ENCODE results near the gene TVP23C.
"Not testable (repeated sequence)": the region's sequence is repeated elsewhere in the genome, so short reads cannot be mapped to it uniquely, and the experiment has no call there.

The TVP23C gene

GRCh38 chr17:15561439-15561838, 1.8 kb downstream of the TVP23C start:
- not testable (repeated sequence) for H2AK5ac ChIP-seq (ENCODE audit: low read length, severe bottlenecking); DNase-seq

DNA sequence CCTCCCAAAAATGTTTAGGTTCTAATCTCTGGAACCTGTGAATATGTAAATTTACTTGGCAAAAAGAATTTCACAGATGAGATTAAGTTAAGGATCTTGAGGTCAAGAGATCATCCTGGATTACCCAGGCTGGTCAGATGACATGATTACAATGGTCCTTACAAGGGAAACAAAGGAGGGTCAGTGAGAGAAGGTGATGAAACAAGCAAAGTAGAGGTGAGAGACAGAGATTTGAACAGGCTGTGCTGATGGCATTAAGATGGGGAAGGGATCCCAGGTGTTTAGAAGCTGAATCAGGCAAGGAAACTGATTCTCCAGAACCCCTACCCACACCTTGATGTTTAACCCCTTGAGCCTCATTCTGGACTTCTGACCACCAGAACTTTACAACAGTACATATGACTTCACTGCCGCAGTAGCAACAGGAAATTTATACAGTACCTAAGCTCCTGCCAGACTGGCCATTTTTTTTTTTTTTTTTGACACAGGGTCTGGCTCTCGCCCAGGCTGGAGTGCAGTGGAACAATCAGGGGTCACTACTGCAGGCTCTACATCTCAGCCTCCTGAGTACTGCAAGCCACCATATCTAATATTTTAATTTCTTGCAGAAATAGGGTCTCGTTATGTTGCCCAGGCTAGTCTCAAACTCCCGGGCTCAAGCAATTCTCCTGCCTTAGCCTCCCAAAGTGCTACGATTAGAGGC, 4.7 kb downstream of the TVP23C start:
- not testable (repeated sequence) for H3K14ac ChIP-seq (ENCODE audit: low read length in 2 of 2); H3K79me1 ChIP-seq (replicated peaks; ENCODE audit: low read length, poor library complexity, severe bottlenecking); H3K9me3 ChIP-seq (ENCODE audit: control insufficient read depth, low read length); H3K27ac ChIP-seq (ENCODE audit: low read length, poor library complexity, severe bottlenecking); H2AFZ ChIP-seq (ENCODE audit: low read depth, low read length); H3K4me1 ChIP-seq (ENCODE audit: control insufficient read depth, insufficient read depth, low read depth, low read length); H3K36me3 ChIP-seq (ENCODE audit: control insufficient read depth in 1 of 2, insufficient read depth in 2 of 2, low read depth in 1 of 2, low read length in 2 of 2); H2AK5ac ChIP-seq (ENCODE audit: low read length, severe bottlenecking); H2BK120ac ChIP-seq (ENCODE audit: low read depth, low read length); H3K4me2 ChIP-seq (ENCODE audit: low read length, poor library complexity, severe bottlenecking); H3K23ac ChIP-seq (ENCODE audit: low read length in 2 of 2); H2BK5ac ChIP-seq (ENCODE audit: low read depth, low read length, poor library complexity, severe bottlenecking); H2BK12ac ChIP-seq (ENCODE audit: low read length in 2 of 2); H3K27me3 ChIP-seq (ENCODE audit: control insufficient read depth in 1 of 2, insufficient read depth in 1 of 2, low read length in 2 of 2); H3K18ac ChIP-seq (ENCODE audit: low read depth in 1 of 2, low read length in 2 of 2); H2BK15ac ChIP-seq (ENCODE audit: low read depth, poor library complexity, severe bottlenecking); H4K91ac ChIP-seq (ENCODE audit: low read length); H3K4me3 ChIP-seq (ENCODE audit: insufficient read depth in 1 of 2, low read depth in 1 of 2, low read length in 2 of 2); H3K4ac ChIP-seq (ENCODE audit: low read depth in 1 of 2, low read length in 2 of 2); H4K8ac ChIP-seq (ENCODE audit: low read length); H3K9ac ChIP-seq (ENCODE audit: low read length); DNase-seq
- WGBS: 98% methylated on average over 3 of the region's 5 CpGs

More at GRCh38 chr17:15561439-15561838, 1.8 kb downstream of the TVP23C start:
- H3K9ac ChIP-seq (ENCODE audit: low read length); H3K27ac ChIP-seq (ENCODE audit: low read length, poor library complexity, severe bottlenecking); H3K4ac ChIP-seq (ENCODE audit: low read depth in 1 of 2, low read length in 2 of 2); H2BK12ac ChIP-seq (ENCODE audit: low read length in 2 of 2); H2AFZ ChIP-seq (ENCODE audit: low read depth, low read length); H3K18ac ChIP-seq (ENCODE audit: low read depth in 1 of 2, low read length in 2 of 2); H2BK15ac ChIP-seq (ENCODE audit: low read depth, poor library complexity, severe bottlenecking); H3K4me1 ChIP-seq (ENCODE audit: control insufficient read depth, insufficient read depth, low read depth, low read length); H2BK120ac ChIP-seq (ENCODE audit: low read depth, low read length); H3K27me3 ChIP-seq (ENCODE audit: control insufficient read depth in 1 of 2, insufficient read depth in 1 of 2, low read length in 2 of 2); H2BK5ac ChIP-seq (ENCODE audit: low read depth, low read length, poor library complexity, severe bottlenecking); H3K14ac ChIP-seq (ENCODE audit: low read length in 2 of 2); H3K4me2 ChIP-seq (ENCODE audit: low read length, poor library complexity, severe bottlenecking); H4K8ac ChIP-seq (ENCODE audit: low read length); H3K9me3 ChIP-seq (ENCODE audit: control insufficient read depth, low read length); H3K79me1 ChIP-seq (replicated peaks; ENCODE audit: low read length, poor library complexity, severe bottlenecking); H3K36me3 ChIP-seq (ENCODE audit: control insufficient read depth in 1 of 2, insufficient read depth in 2 of 2, low read depth in 1 of 2, low read length in 2 of 2); H3K23ac ChIP-seq (ENCODE audit: low read length in 2 of 2); H3K4me3 ChIP-seq (ENCODE audit: insufficient read depth in 1 of 2, low read depth in 1 of 2, low read length in 2 of 2); H4K91ac ChIP-seq (ENCODE audit: low read length): not testable (repeated sequence)
- WGBS: 98% methylated on average over 8 of the region's 10 CpGs

DNA sequence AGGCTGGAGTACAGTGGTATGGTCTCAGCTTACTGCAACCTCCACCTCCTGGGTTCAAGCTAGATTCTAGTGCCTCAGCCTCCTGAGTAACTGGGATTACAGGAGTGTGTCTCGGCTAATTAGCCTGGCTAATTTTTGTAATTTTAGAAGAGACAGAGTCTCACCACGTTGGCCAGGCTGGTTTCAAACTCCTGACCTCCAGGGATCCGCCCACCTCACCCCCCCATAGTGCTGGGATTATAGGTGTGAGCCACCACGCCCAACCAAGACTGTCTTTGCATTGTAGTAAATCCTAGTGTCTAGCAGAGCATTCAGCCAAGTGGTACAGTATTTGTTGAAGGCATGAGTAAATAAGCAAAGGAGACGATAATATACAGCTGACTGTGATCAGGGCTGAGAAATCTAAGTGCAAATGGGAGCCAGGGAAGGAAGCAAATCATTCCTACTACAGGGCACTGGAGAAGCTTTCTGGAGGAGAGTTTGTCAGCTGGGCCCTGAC, 5.9 kb downstream of the TVP23C start:
- not testable (repeated sequence) for H3K4me3 ChIP-seq (ENCODE audit: insufficient read depth in 1 of 2, low read depth in 1 of 2, low read length in 2 of 2); DNase-seq; H2BK12ac ChIP-seq (ENCODE audit: low read length in 2 of 2); H3K18ac ChIP-seq (ENCODE audit: low read depth in 1 of 2, low read length in 2 of 2); H3K9ac ChIP-seq (ENCODE audit: low read length); H3K27me3 ChIP-seq (ENCODE audit: control insufficient read depth in 1 of 2, insufficient read depth in 1 of 2, low read length in 2 of 2); H4K8ac ChIP-seq (ENCODE audit: low read length); H2AFZ ChIP-seq (ENCODE audit: low read depth, low read length); H3K23ac ChIP-seq (ENCODE audit: low read length in 2 of 2); H3K36me3 ChIP-seq (ENCODE audit: control insufficient read depth in 1 of 2, insufficient read depth in 2 of 2, low read depth in 1 of 2, low read length in 2 of 2); H3K79me1 ChIP-seq (replicated peaks; ENCODE audit: low read length, poor library complexity, severe bottlenecking); H3K4me2 ChIP-seq (ENCODE audit: low read length, poor library complexity, severe bottlenecking); H2BK15ac ChIP-seq (ENCODE audit: low read depth, poor library complexity, severe bottlenecking); H3K4ac ChIP-seq (ENCODE audit: low read depth in 1 of 2, low read length in 2 of 2); H3K14ac ChIP-seq (ENCODE audit: low read length in 2 of 2); H2BK120ac ChIP-seq (ENCODE audit: low read depth, low read length); H3K4me1 ChIP-seq (ENCODE audit: control insufficient read depth, insufficient read depth, low read depth, low read length); H2BK5ac ChIP-seq (ENCODE audit: low read depth, low read length, poor library complexity, severe bottlenecking); H3K9me3 ChIP-seq (ENCODE audit: control insufficient read depth, low read length); H2AK5ac ChIP-seq (ENCODE audit: low read length, severe bottlenecking); H3K27ac ChIP-seq (ENCODE audit: low read length, poor library complexity, severe bottlenecking); H4K91ac ChIP-seq (ENCODE audit: low read length)
- WGBS: no CpG with 5 or more reads among the region's 5 CpGs

DNA sequence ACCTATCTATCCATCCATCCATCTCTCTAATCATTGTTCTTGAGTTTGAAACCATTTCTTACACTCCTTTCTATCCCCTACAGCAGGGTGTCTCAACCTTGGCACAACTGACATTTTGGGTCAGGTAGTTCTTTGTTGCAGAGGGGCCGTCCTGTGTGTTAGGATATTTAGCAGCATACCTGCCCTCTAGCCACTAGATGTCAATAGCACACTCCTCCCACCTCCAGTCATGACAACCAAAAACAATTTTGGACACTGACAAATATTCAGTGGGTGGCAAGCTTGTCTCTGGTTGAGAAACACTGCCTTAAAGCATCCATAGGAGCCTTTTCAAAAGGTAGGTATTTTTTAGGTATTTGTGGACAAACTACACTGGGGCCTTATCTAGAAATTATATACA, 10.4 kb downstream of the TVP23C start:
- H4K91ac ChIP-seq (ENCODE audit: low read length); H3K4me1 ChIP-seq (ENCODE audit: control insufficient read depth, insufficient read depth, low read depth, low read length); H3K27me3 ChIP-seq (ENCODE audit: control insufficient read depth in 1 of 2, insufficient read depth in 1 of 2, low read length in 2 of 2); H3K27ac ChIP-seq (ENCODE audit: low read length, poor library complexity, severe bottlenecking); H4K8ac ChIP-seq (ENCODE audit: low read length); H2AFZ ChIP-seq (ENCODE audit: low read depth, low read length); H3K36me3 ChIP-seq (ENCODE audit: control insufficient read depth in 1 of 2, insufficient read depth in 2 of 2, low read depth in 1 of 2, low read length in 2 of 2); H2BK120ac ChIP-seq (ENCODE audit: low read depth, low read length); H2BK12ac ChIP-seq (ENCODE audit: low read length in 2 of 2); H2BK15ac ChIP-seq (ENCODE audit: low read depth, poor library complexity, severe bottlenecking); H3K23ac ChIP-seq (ENCODE audit: low read length in 2 of 2); H3K4ac ChIP-seq (ENCODE audit: low read depth in 1 of 2, low read length in 2 of 2); DNase-seq; H3K14ac ChIP-seq (ENCODE audit: low read length in 2 of 2); H3K18ac ChIP-seq (ENCODE audit: low read depth in 1 of 2, low read length in 2 of 2); H3K9ac ChIP-seq (ENCODE audit: low read length); H3K9me3 ChIP-seq (ENCODE audit: control insufficient read depth, low read length); H2BK5ac ChIP-seq (ENCODE audit: low read depth, low read length, poor library complexity, severe bottlenecking); H3K4me2 ChIP-seq (ENCODE audit: low read length, poor library complexity, severe bottlenecking); H3K4me3 ChIP-seq (ENCODE audit: insufficient read depth in 1 of 2, low read depth in 1 of 2, low read length in 2 of 2); H2AK5ac ChIP-seq (ENCODE audit: low read length, severe bottlenecking); H3K79me1 ChIP-seq (replicated peaks; ENCODE audit: low read length, poor library complexity, severe bottlenecking): not testable (repeated sequence)
- WGBS: no CpG with 5 or more reads among the region's 1 CpG

Measured in mesenchymal stem cell (in vitro differentiated cells and primary cell).